NCI-H128 (cell line): ENCODE results near the gene ANKS1A.

ENCODE experiments used
- DNase-seq: peaks from one replicate; lab custom pipeline; 2025; ENCODE audit not compliant: unreplicated experiment; lab: John Stamatoyannopoulos, UW

The ANKS1A gene

GRCh38 chr6:34953061-34954025 is 64.3 kb downstream of the ANKS1A start:
- no peak for DNase-seq

GRCh38 chr6:34955442-34955841 is 66.4 kb downstream of the ANKS1A start:
- no peak for DNase-seq

GRCh38 chr6:34957231-34957783 is 68.3 kb downstream of the ANKS1A start:
- DNase-seq, result no peak

GRCh38 chr6:34958734-34959133 is 69.7 kb downstream of the ANKS1A start:
- DNase-seq, result no peak

GRCh38 chr6:34959224-34959623 is 70.2 kb downstream of the ANKS1A start:
- DNase-seq, result no peak

GRCh38 chr6:34961082-34961481 is 72.0 kb downstream of the ANKS1A start:
- no peak for DNase-seq

GRCh38 chr6:34961574-34961973 is 72.5 kb downstream of the ANKS1A start:
- no peak for DNase-seq

- DNase-seq, result no peak
Measured at GRCh38 chr6:34964564-34964963, 75.5 kb downstream of the ANKS1A start.

- DNase-seq, result no peak
Measured at GRCh38 chr6:34967461-34967860, 78.4 kb downstream of the ANKS1A start.

GRCh38 chr6:34969662-34970265 is 80.7 kb downstream of the ANKS1A start:
- no peak for DNase-seq

- no peak for DNase-seq
Measured at GRCh38 chr6:34970488-34970887, 81.4 kb downstream of the ANKS1A start.

GRCh38 chr6:34970957-34971356 is 81.9 kb downstream of the ANKS1A start:
- no peak for DNase-seq

- no peak for DNase-seq
Measured at GRCh38 chr6:34973547-34974248, 84.6 kb downstream of the ANKS1A start.

GRCh38 chr6:34974249-34974642 is 85.2 kb downstream of the ANKS1A start:
- DNase-seq, result no peak

GRCh38 chr6:34976239-34976638 is 87.2 kb downstream of the ANKS1A start:
- DNase-seq, result no peak

- DNase-seq, result no peak
Measured at GRCh38 chr6:34979218-34979617, 90.2 kb downstream of the ANKS1A start.

GRCh38 chr6:34979994-34980393 is 90.9 kb downstream of the ANKS1A start:
- no peak for DNase-seq

- DNase-seq, result no peak
Measured at GRCh38 chr6:34981366-34981765, 92.3 kb downstream of the ANKS1A start.

GRCh38 chr6:34981951-34982350 is 92.9 kb downstream of the ANKS1A start:
- no peak for DNase-seq

GRCh38 chr6:34982424-34982852 is 93.4 kb downstream of the ANKS1A start:
- no peak for DNase-seq

GRCh38 chr6:34984416-34984815 is 95.4 kb downstream of the ANKS1A start:
- DNase-seq, result no peak
